ENCODE measurements around the gene IFNGR1.

The IFNGR1 gene

GRCh38 chr6:137237413-137238170 is 18.4 kb upstream of the IFNGR1 start:
- TF ChIP-seq CTCF (IDR thresholded peaks at IDR 0.05; ENCODE audit: extremely low read depth, insufficient read depth, missing control alignments) = no peak
- in situ Hi-C loops (cut with MboI; ENCODE audit: low pct_unique_long_range_greater_than_20kb, low sequenced_read_pairs, unreplicated experiment) = no loop called here
- DNase-seq (ENCODE audit: low spot score) = no peak

- DNase-seq (ENCODE audit: low spot score) = no peak
- in situ Hi-C loops (cut with MboI; ENCODE audit: low pct_unique_long_range_greater_than_20kb, low sequenced_read_pairs, unreplicated experiment) = no loop called here
- no peak for TF ChIP-seq CTCF (IDR thresholded peaks at IDR 0.05; ENCODE audit: extremely low read depth, insufficient read depth, missing control alignments)
Measured at GRCh38 chr6:137236581-137237355, 17.6 kb upstream of the IFNGR1 start.

GRCh38 chr6:137235686-137236085 is 16.5 kb upstream of the IFNGR1 start:
- in situ Hi-C loops (cut with MboI; ENCODE audit: low pct_unique_long_range_greater_than_20kb, low sequenced_read_pairs, unreplicated experiment) = no loop called here
- TF ChIP-seq CTCF (IDR thresholded peaks at IDR 0.05; ENCODE audit: extremely low read depth, insufficient read depth, missing control alignments) = no peak
- no peak for DNase-seq (ENCODE audit: low spot score)

DNA sequence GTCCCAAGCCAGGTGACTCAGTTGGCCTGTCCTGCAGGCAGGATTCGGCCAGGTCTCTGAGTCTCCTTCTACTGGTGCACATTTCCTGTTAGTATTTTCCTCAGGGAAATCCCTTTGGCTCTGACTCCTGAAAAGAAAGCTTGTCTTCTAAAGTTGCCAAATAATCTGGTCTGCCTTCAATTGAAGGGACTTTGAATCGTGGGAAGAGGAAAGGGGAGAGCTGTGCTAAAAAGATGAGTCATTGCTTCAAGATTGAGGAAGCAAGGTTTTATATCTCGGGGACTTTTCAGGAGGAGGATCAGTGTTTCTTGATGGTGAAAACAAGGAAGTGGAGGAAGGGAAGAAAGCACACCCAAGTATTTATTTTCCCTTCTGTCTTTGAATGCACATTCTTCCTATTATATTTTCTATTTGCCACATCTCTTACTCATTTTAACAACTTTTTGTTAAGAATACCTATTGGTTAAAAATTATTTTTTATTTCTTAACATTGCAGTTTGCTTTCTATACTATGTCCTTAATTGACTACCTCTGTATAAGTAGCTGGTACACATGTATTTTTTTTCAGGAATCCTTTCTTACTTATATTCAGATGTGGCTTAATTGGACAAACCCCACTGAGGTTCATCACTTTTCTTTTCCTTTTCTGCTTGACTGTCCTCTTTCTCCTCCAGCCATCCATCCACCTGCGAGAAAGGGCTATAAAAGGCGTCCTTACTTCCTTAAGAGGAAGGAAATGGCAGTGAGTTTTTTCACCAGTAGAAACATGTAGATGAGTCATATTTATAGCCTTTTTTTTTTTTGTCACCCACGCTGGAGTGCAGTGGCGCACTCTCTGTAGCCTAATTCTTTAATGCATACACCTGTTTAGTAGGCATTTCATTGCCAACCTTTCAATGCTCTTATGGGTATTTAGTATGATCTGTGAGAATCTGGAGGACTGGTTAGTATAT is 15.0 kb upstream of the IFNGR1 start:
- DNase-seq (ENCODE audit: low spot score) = no peak
- TF ChIP-seq CTCF (IDR thresholded peaks at IDR 0.05; ENCODE audit: extremely low read depth, insufficient read depth, missing control alignments) = no peak
- in situ Hi-C loops (cut with MboI; ENCODE audit: low pct_unique_long_range_greater_than_20kb, low sequenced_read_pairs, unreplicated experiment) = no loop called here

DNA sequence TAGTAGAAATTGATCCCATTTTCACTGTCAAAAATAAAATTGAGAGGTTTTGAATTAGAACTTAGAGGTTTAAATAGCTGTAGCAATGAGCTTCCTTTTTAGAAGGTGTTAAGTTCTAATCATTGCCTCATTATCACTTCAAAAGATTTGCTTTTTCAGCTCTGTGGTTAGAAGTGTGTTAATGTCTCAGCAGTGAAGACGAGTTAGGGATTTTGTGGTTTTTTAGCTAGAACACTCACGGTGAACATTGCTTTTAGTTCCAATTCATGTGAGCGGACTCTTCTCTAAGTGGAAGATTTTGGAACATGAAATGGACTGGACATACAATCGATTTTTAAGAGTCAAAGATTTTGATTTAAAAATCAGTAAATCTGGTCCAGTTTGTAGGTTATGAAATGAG is 12.7 kb upstream of the IFNGR1 start:
- no peak for DNase-seq (ENCODE audit: low spot score)
- TF ChIP-seq CTCF (IDR thresholded peaks at IDR 0.05; ENCODE audit: extremely low read depth, insufficient read depth, missing control alignments) = no peak
- in situ Hi-C loops (cut with MboI; ENCODE audit: low pct_unique_long_range_greater_than_20kb, low sequenced_read_pairs, unreplicated experiment) = no loop called here

- TF ChIP-seq CTCF (IDR thresholded peaks at IDR 0.05; ENCODE audit: extremely low read depth, insufficient read depth, missing control alignments) = no peak
- in situ Hi-C loops (cut with MboI; ENCODE audit: low pct_unique_long_range_greater_than_20kb, low sequenced_read_pairs, unreplicated experiment) = no loop called here
- no peak for DNase-seq (ENCODE audit: low spot score)
Measured at GRCh38 chr6:137230956-137231555, 11.9 kb upstream of the IFNGR1 start.
